Peyer's patch (tissue), 4 donors: Measurements from ENCODE around the gene RAP2A.

Experiments used
- POLR2A ChIP-seq, 2 donors: fragments of 450-650 bp; IDR thresholded peaks; one replicate each; pipeline ENCODE4 v1.5.1; 2017; ENCODE audit warnings: antibody characterized with exemption in 2 of 2, mild to moderate bottlenecking in 2 of 2, moderate library complexity in 2 of 2
- TF ChIP-seq, protein P1 (sequence below), 6 experiments: fragments of 450-650 bp in 4 of 6; fragments of 200-600 bp in 2 of 6; sonication (generic) in 1 of 6; IDR thresholded peaks; one replicate each; pipeline ENCODE4 v1.5.1; 2017 to 2019; ENCODE audit warnings: antibody characterized with exemption in 6 of 6, mild to moderate bottlenecking in 3 of 6, moderate library complexity in 1 of 6

DNA sequence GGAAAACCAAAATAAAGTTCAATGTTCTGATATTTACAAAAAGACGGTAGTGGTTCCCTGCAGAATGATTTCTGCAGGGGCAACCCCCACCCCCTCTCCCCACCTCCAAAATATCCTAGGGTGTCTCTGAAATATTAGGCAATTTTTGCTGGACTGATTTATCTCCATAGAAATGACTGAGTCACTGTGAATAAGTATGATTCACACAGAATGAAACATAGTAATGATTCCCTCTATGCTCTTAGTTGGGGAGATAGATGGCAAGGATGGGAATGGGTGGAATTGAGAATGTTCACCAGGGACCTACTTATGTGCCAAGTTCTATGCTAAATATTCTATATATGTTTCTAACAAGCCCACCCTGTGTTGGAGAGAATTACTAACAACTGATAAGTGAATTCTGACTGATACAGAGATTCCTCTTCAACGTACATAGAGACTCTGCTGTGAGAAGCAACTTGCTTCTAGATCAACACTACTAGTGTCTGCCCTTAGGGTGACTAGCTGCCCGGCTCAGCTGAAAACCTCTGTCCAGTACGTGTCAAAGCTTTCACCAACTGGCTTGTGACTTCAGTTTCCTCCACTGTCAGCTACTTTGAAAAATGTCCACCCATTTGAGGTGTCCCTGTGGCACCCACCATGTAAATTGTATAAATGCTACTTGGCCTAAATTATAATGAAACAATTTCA is 38.4 kb upstream of the RAP2A start:
- TF ChIP-seq, protein P1, sequence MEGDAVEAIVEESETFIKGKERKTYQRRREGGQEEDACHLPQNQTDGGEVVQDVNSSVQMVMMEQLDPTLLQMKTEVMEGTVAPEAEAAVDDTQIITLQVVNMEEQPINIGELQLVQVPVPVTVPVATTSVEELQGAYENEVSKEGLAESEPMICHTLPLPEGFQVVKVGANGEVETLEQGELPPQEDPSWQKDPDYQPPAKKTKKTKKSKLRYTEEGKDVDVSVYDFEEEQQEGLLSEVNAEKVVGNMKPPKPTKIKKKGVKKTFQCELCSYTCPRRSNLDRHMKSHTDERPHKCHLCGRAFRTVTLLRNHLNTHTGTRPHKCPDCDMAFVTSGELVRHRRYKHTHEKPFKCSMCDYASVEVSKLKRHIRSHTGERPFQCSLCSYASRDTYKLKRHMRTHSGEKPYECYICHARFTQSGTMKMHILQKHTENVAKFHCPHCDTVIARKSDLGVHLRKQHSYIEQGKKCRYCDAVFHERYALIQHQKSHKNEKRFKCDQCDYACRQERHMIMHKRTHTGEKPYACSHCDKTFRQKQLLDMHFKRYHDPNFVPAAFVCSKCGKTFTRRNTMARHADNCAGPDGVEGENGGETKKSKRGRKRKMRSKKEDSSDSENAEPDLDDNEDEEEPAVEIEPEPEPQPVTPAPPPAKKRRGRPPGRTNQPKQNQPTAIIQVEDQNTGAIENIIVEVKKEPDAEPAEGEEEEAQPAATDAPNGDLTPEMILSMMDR (IDR thresholded peaks at IDR 0.05) = no peak
- no peak for TF ChIP-seq POLR2A (IDR thresholded peaks at IDR 0.05)
